ENCODE results near the gene ACYP2. TPM values are rescaled to one million over a fixed set of nuclear protein-coding genes. Genes with fewer than 3 reads are reported as not detected.

ACYP2 gene
- total RNA-seq, 4 donors from 2014 or later, result 15.6 to 25.1 (median 21.5) TPM

- H3K4me1 ChIP-seq, result no peaks in the 10 kb centered on the region
- no peaks in the 10 kb centered on the region for H3K27me3 ChIP-seq
- no peak overlapping the region for H3K27ac ChIP-seq
- no peak overlapping the region for H3K4me3 ChIP-seq
- 81 to 84% methylated on average over 9 of the region's 9 CpGs for WGBS, 2 donors
- H3K9me3 ChIP-seq, result no peaks in the 10 kb centered on the region
- DNase-seq (ENCODE audit: low spot score in 2 of 2), result no peak
- peaks cover 0 to 6% (median 0%) of the 10 kb centered on the region in 3 donors for H3K36me3 ChIP-seq
- TF ChIP-seq, protein P1, sequence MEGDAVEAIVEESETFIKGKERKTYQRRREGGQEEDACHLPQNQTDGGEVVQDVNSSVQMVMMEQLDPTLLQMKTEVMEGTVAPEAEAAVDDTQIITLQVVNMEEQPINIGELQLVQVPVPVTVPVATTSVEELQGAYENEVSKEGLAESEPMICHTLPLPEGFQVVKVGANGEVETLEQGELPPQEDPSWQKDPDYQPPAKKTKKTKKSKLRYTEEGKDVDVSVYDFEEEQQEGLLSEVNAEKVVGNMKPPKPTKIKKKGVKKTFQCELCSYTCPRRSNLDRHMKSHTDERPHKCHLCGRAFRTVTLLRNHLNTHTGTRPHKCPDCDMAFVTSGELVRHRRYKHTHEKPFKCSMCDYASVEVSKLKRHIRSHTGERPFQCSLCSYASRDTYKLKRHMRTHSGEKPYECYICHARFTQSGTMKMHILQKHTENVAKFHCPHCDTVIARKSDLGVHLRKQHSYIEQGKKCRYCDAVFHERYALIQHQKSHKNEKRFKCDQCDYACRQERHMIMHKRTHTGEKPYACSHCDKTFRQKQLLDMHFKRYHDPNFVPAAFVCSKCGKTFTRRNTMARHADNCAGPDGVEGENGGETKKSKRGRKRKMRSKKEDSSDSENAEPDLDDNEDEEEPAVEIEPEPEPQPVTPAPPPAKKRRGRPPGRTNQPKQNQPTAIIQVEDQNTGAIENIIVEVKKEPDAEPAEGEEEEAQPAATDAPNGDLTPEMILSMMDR (IDR thresholded peaks at IDR 0.05), result no peak
Observed at GRCh38 chr2:54074606-54075341, 40.6 kb upstream of the ACYP2 start.

- peaks cover 0 to 15% (median 0%) of the 10 kb centered on the region in 3 donors for H3K36me3 ChIP-seq
- TF ChIP-seq POLR2A (IDR thresholded peaks at IDR 0.05) (no peak), EP300 (IDR thresholded peaks at IDR 0.05) (no peak)
- TF ChIP-seq, protein P1 (IDR thresholded peaks at IDR 0.05), result no peak
- no peaks in the 10 kb centered on the region for H3K9me3 ChIP-seq
- DNase-seq (ENCODE audit: low spot score in 2 of 2), result no peak
- H3K27ac ChIP-seq, result no peak overlapping the region
- 62 to 68% methylated on average over 1 of the region's 1 CpG for WGBS, 2 donors
- H3K4me1 ChIP-seq, result no peaks in the 10 kb centered on the region
- H3K4me3 ChIP-seq, result no peak overlapping the region
- no peaks in the 10 kb centered on the region for H3K27me3 ChIP-seq
Observed at GRCh38 chr2:54076586-54076985, 38.8 kb upstream of the ACYP2 start.

DNA sequence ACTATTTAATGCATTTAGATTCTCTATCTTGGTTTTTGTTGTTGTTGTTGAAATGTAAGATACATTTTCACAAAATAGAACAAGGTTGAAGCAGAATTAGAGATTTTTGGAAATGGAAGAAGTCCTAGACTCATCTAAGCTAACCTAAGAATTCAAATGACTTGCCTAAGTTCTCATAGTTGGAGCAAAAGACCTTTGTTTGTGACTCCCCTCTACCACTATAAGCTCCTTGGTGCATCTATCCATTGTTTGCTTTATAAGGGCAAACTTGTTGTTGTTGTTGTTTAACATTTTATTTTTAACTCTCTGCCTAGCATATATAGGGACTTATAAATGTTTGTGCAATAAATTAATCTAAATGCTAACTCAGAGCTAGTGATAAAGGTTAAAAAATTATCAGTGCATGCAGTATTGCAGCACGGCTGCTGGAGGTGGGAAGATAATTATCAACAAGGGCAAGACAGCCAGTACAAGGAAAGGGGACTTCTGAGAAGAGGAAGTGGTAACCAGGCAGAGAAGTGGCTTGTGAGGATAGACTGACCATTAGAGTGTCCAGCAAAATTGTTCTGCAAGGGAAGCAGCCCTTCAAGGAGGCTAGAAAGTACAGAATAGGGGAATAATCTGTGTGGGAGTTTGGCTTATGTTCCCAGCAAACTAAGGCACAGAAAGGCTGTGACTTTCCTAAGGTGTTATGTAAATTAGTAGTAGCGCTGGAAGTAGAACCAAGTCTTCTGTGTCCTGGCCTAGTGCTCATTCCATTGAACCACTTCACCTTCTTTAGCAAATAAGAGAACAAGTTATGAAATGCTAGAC lies 38.1 kb upstream of the ACYP2 start:
- no peak overlapping the region for H3K4me3 ChIP-seq
- TF ChIP-seq, protein P1 (IDR thresholded peaks at IDR 0.05), result no peak
- TF ChIP-seq EP300 (IDR thresholded peaks at IDR 0.05) (no peak), POLR2A (IDR thresholded peaks at IDR 0.05) (no peak)
- H3K27me3 ChIP-seq, result no peaks in the 10 kb centered on the region
- H3K9me3 ChIP-seq, result no peaks in the 10 kb centered on the region
- H3K36me3 ChIP-seq, result peaks cover 0 to 15% (median 0%) of the 10 kb centered on the region in 3 donors
- H3K4me1 ChIP-seq, result no peaks in the 10 kb centered on the region
- no peak for DNase-seq (ENCODE audit: low spot score in 2 of 2)
- 85 to 87% methylated on average over 2 of the region's 2 CpGs for WGBS, 2 donors
- no peak overlapping the region for H3K27ac ChIP-seq

- Histone ChIP-seq H3K27me3 (no peaks in the 10 kb centered on the region), H3K4me3 (no peak overlapping the region), H3K36me3 (peaks cover 0 to 15% (median 0%) of the 10 kb centered on the region in 3 donors), H3K4me1 (no peaks in the 10 kb centered on the region), H3K9me3 (no peaks in the 10 kb centered on the region), H3K27ac (no peak overlapping the region)
- no peak for DNase-seq (ENCODE audit: low spot score in 2 of 2)
- WGBS, 2 donors, result 62 to 66% methylated on average over 2 of the region's 2 CpGs
- TF ChIP-seq EP300 (IDR thresholded peaks at IDR 0.05) (no peak), POLR2A (IDR thresholded peaks at IDR 0.05) (no peak)
- TF ChIP-seq, protein P1 (IDR thresholded peaks at IDR 0.05), result no peak
Observed at GRCh38 chr2:54079331-54079730, 36.1 kb upstream of the ACYP2 start.

- TF ChIP-seq POLR2A (IDR thresholded peaks at IDR 0.05) (no peak), EP300 (IDR thresholded peaks at IDR 0.05) (no peak)
- TF ChIP-seq, protein P1 (IDR thresholded peaks at IDR 0.05), result no peak
- 79 to 83% methylated on average over 6 of the region's 6 CpGs for WGBS, 2 donors
- H3K4me1 ChIP-seq, result no peaks in the 10 kb centered on the region
- H3K27ac ChIP-seq, result no peak overlapping the region
- no peak overlapping the region for H3K4me3 ChIP-seq
- H3K27me3 ChIP-seq, result no peaks in the 10 kb centered on the region
- peaks cover 0 to 15% (median 0%) of the 10 kb centered on the region in 3 donors for H3K36me3 ChIP-seq
- H3K9me3 ChIP-seq, result no peaks in the 10 kb centered on the region
- DNase-seq (ENCODE audit: low spot score in 2 of 2), result no peak
Observed at GRCh38 chr2:54081574-54081973, 33.8 kb upstream of the ACYP2 start.
